ENCODE data around the gene IBTK. TPM values are rescaled to one million over a fixed set of nuclear protein-coding genes. Genes with fewer than 3 reads are reported as not detected.

Gene IBTK
- total RNA-seq, 2 experiments from 2014 or later, result 26.8 to 27.7 TPM

DNA sequence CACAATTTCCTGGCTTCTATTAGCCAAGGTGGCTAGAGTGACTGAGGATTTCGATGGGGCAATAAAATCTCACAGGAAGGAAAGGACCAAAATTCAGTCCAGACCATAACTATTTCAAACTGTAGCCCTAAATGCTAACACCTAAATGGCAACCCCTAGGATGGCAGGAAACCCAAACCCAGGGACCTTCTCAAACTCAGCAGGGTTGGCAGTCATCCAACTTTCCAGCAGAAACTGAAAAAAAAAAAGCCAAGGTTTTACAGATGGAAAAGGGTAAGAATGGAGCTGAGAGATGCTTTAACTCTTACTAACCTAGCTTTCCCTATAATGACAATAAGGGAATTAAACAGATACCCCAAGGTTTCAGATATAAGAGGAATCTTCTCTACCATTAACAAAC lies 10.5 kb downstream of the IBTK start:
- Mint-ChIP-seq H3K4me3 (no peak overlapping the region), H3K27ac (no peak overlapping the region), H3K9me3 (no peaks in the 10 kb centered on the region), H3K36me3 (ENCODE audit: low read depth) (peaks cover 39% of the 10 kb centered on the region), H3K27me3 (no peaks in the 10 kb centered on the region), H3K4me1 (ENCODE audit: low read depth) (peaks cover 28% of the 10 kb centered on the region)
- TF ChIP-seq, protein P1, sequence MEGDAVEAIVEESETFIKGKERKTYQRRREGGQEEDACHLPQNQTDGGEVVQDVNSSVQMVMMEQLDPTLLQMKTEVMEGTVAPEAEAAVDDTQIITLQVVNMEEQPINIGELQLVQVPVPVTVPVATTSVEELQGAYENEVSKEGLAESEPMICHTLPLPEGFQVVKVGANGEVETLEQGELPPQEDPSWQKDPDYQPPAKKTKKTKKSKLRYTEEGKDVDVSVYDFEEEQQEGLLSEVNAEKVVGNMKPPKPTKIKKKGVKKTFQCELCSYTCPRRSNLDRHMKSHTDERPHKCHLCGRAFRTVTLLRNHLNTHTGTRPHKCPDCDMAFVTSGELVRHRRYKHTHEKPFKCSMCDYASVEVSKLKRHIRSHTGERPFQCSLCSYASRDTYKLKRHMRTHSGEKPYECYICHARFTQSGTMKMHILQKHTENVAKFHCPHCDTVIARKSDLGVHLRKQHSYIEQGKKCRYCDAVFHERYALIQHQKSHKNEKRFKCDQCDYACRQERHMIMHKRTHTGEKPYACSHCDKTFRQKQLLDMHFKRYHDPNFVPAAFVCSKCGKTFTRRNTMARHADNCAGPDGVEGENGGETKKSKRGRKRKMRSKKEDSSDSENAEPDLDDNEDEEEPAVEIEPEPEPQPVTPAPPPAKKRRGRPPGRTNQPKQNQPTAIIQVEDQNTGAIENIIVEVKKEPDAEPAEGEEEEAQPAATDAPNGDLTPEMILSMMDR (IDR thresholded peaks at IDR 0.05), result no peak
- ChIA-PET CTCF (no interaction called here), POLR2A (interaction anchor here (0.5 to 1.2 kb wide), 4 partner anchors 10 to 883 kb away, joined by 3 read pairs; no protein-coding TSS in a partner anchor)
- DNase-seq (no peak), ATAC-seq (no peak)
- intact Hi-C loops (cut with micrococcal nuclease), result no loop called here

DNA sequence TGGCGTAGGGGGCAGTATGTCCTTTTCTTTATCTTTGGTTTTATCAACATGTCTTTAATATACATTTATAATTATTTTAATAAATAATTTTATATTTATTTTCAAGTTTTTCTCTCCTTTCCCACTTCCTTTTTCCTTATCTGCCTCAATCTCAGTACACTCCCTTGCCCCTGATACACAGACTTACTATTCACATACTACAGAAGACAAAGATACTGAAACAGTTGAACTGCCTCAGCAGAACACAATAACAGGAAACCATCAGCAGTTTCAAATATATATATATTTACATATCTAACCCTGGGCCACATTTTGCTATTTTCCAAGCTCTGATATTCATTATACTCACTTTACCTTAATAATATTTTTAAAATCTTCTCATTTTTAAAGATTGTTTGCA lies 19.8 kb downstream of the IBTK start:
- no peak overlapping the region for H3K4me3 Mint-ChIP-seq
- ATAC-seq (no peak), DNase-seq (no peak)
- H3K9me3 Mint-ChIP-seq, result no peaks in the 10 kb centered on the region
- TF ChIP-seq, protein P1 (IDR thresholded peaks at IDR 0.05), result no peak
- peaks cover 32% of the 10 kb centered on the region for H3K36me3 Mint-ChIP-seq (ENCODE audit: low read depth)
- ChIA-PET CTCF (no interaction called here), POLR2A (no interaction called here)
- H3K27me3 Mint-ChIP-seq, result no peaks in the 10 kb centered on the region
- intact Hi-C loops (cut with micrococcal nuclease), result no loop called here
- H3K27ac Mint-ChIP-seq, result no peak overlapping the region
- peaks cover 5% of the 10 kb centered on the region for H3K4me1 Mint-ChIP-seq (ENCODE audit: low read depth)

DNA sequence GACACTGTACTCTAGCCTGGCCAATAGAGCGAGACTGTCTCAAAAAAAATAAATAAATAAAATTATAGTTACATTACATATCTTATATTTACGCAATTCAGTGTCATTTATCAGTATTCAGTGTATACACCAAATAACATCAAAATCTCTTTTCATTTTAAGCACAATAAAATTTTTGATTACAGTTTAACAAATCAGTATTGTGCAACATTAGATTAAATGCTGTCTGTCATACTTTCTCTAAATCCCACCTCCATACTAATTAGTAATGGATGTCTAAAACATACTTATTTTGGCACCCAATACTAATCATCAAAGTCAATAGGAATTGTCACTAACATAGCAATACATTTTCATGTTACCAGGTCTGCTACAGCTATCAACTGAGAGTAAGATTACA lies 27.4 kb downstream of the IBTK start:
- TF ChIP-seq, protein P1 (IDR thresholded peaks at IDR 0.05), result no peak
- H3K27me3 Mint-ChIP-seq, result no peaks in the 10 kb centered on the region
- no peak for DNase-seq
- ChIA-PET POLR2A (no interaction called here), CTCF (no interaction called here)
- intact Hi-C loops (cut with micrococcal nuclease), result no loop called here
- H3K27ac Mint-ChIP-seq, result no peak overlapping the region
- H3K9me3 Mint-ChIP-seq, result no peaks in the 10 kb centered on the region
- peaks cover 6% of the 10 kb centered on the region for H3K4me1 Mint-ChIP-seq (ENCODE audit: low read depth)
- H3K36me3 Mint-ChIP-seq (ENCODE audit: low read depth), result peaks cover 42% of the 10 kb centered on the region
- H3K4me3 Mint-ChIP-seq, result no peak overlapping the region
- ATAC-seq, result no peak

DNA sequence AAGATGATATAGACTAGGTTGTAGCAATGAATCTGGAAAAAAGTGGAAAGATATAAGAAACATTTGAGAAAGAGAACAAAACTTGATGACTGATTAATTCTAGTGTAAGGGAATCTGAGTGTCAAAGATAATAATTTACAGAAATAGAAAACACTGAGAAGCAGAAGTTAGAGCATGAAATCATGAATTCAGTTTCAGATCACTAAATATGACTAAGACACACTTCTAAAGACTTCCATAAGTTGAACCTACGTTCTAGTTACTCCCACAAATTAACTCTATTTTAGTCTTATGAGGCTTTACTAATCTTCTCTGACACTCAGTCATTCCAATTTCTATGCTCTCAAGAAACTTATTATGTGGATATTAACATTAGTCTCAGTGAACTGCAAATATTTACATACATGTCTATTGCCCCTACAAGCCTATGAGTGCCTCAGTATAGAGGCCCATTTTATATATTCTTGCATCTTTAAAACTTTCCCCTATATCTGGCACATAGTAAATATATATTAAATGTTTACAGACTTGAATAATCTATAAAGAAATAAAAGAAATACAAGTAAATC lies 30.4 kb downstream of the IBTK start:
- ChIA-PET POLR2A (no interaction called here), CTCF (no interaction called here)
- no peak overlapping the region for H3K4me3 Mint-ChIP-seq
- peak overlapping the region; percentile 26 for H3K27ac Mint-ChIP-seq
- H3K36me3 Mint-ChIP-seq (ENCODE audit: low read depth), result peaks cover 47% of the 10 kb centered on the region
- TF ChIP-seq, protein P1 (IDR thresholded peaks at IDR 0.05), result no peak
- intact Hi-C loops (cut with micrococcal nuclease), result no loop called here
- no peak for ATAC-seq
- H3K9me3 Mint-ChIP-seq, result no peaks in the 10 kb centered on the region
- no peaks in the 10 kb centered on the region for H3K27me3 Mint-ChIP-seq
- peaks cover 6% of the 10 kb centered on the region for H3K4me1 Mint-ChIP-seq (ENCODE audit: low read depth)
- DNase-seq, result no peak

DNA sequence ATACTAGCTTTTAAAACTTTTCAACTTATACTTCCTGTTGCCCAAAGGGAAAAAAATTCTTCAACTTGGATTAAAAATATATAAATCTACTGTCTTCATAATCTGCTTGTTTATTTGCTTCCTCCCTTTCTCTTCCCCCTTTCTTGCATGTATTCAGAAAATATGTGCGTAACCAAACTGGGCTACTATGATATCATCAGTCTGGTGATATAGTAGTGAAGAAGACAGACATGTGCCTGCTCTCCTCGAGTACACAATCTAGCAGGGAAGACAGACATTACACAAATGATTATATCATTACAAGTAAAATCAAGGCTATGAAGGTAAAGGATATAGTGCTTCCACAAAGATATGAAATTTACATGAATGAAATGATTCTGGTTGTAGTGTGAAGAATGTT lies 31.0 kb downstream of the IBTK start:
- CTCF ChIA-PET, result interaction anchor here (0.6 kb wide), 1 partner anchor 610 kb away, joined by 3 read pairs; no protein-coding TSS in a partner anchor
- no peak overlapping the region for H3K4me3 Mint-ChIP-seq

More for the DNA sequence above, 31.0 kb downstream of the IBTK start:
- peaks cover 47% of the 10 kb centered on the region for H3K36me3 Mint-ChIP-seq (ENCODE audit: low read depth)
- POLR2A ChIA-PET, result interaction anchor here (0.6 to 1.1 kb wide), 2 partner anchors 10 to 21 kb away, joined by 3 read pairs; no protein-coding TSS in a partner anchor
- H3K27me3 Mint-ChIP-seq, result no peaks in the 10 kb centered on the region
- intact Hi-C loops (cut with micrococcal nuclease), result no loop called here
- peak overlapping the region; percentile 26 for H3K27ac Mint-ChIP-seq
- TF ChIP-seq, protein P1 (IDR thresholded peaks at IDR 0.05), result no peak
- peaks cover 6% of the 10 kb centered on the region for H3K4me1 Mint-ChIP-seq (ENCODE audit: low read depth)
- DNase-seq (no peak), ATAC-seq (no peak)
- no peaks in the 10 kb centered on the region for H3K9me3 Mint-ChIP-seq
